ENCODE results near the gene KLF6. TPM values are rescaled to one million over a fixed set of nuclear protein-coding genes. Genes with fewer than 3 reads are reported as not detected.

The KLF6 gene
- 100 to 1,000 TPM; 147 to 155 TPM for total RNA-seq
- polyA plus RNA-seq: 100 to 1,000 TPM; 106 to 294 (median 115) TPM
- total RNA-seq: 192 to 1,214 (median 315) reads per million in 6 experiments

- H3K36me3 Mint-ChIP-seq: peaks cover 6 to 32% (median 17%) of the 10 kb centered on the region in 3 donors
- peaks cover 32 to 57% (median 38%) of the 10 kb centered on the region in 4 donors for H3K4me1 Mint-ChIP-seq
- H3K27ac Mint-ChIP-seq: peak within 1 kb of the TSS; percentile 94 to 99 (median 98)
- H3K27me3 Mint-ChIP-seq: no peaks in the 10 kb centered on the region
- peak within 1 kb of the TSS; percentile 94 to 100 (median 96) for H3K4me3 Mint-ChIP-seq
- DNase-seq: peak in 4 of 10 donors; percentile 35 to 45 (median 43)
- peaks cover 0 to 6% (median 3%) of the 10 kb centered on the region in 9 donors for H3K9me3 Mint-ChIP-seq
- POLR2A ChIA-PET: interaction anchor here (0.6 to 6.5 kb wide), 52 partner anchors 8 to 611 kb away, joined by 3 to 222 read pairs (median 5); no protein-coding TSS in a partner anchor
- ATAC-seq: peak; percentile 0 to 9
Measured at GRCh38 chr10:3784510-3785250, at the start of gene KLF6. TSS of gene KLF6 (minus strand) at chr10:3785209. CDS start at chr10:3785014, 195 bp downstream.

GRCh38 chr10:3834404-3834803 lies 49.4 kb upstream of the KLF6 start:
- no peaks in the 10 kb centered on the region for H3K36me3 Mint-ChIP-seq
- H3K9me3 Mint-ChIP-seq: no peaks in the 10 kb centered on the region
- H3K27me3 Mint-ChIP-seq: peaks cover 0 to 2% (median 0%) of the 10 kb centered on the region in 5 donors
- no peak overlapping the region for H3K4me3 Mint-ChIP-seq
- peak overlapping the region in 1 of 10 donors; percentile 3 for H3K27ac Mint-ChIP-seq
- ATAC-seq (no peak), DNase-seq (no peak)
- peaks cover under 1 to 34% (median 4%) of the 10 kb centered on the region in 4 donors for H3K4me1 Mint-ChIP-seq
- POLR2A ChIA-PET: interaction anchor here (1.1 to 1.5 kb wide), 2 partner anchors 49 to 50 kb away, joined by 5 read pairs; partner anchors contain the start of gene KLF6

- H3K27ac Mint-ChIP-seq: peak overlapping the region in 1 of 10 donors; percentile 35
- H3K4me1 Mint-ChIP-seq: peaks cover 8 to 48% (median 17%) of the 10 kb centered on the region in 4 donors
Measured at GRCh38 chr10:3833046-3833445, 48.0 kb upstream of the KLF6 start.

GRCh38 chr10:3832022-3832786 lies 47.2 kb upstream of the KLF6 start:
- POLR2A ChIA-PET: interaction anchor here (4.6 kb wide), 1 partner anchor 47 kb away, joined by 48 read pairs; the partner anchor contains the start of gene KLF6
- no peak overlapping the region for H3K27ac Mint-ChIP-seq
- peaks cover 0 to 2% (median 0%) of the 10 kb centered on the region in 9 donors for H3K9me3 Mint-ChIP-seq
- no peak overlapping the region for H3K4me3 Mint-ChIP-seq
- H3K36me3 Mint-ChIP-seq: no peaks in the 10 kb centered on the region
- ATAC-seq (no peak), DNase-seq (no peak)
- H3K27me3 Mint-ChIP-seq: no peaks in the 10 kb centered on the region
- peaks cover 11 to 51% (median 20%) of the 10 kb centered on the region in 4 donors for H3K4me1 Mint-ChIP-seq

More at GRCh38 chr10:3833046-3833445, 48.0 kb upstream of the KLF6 start:
- no peak overlapping the region for H3K4me3 Mint-ChIP-seq
- ATAC-seq: no peak
- no peaks in the 10 kb centered on the region for H3K36me3 Mint-ChIP-seq
- POLR2A ChIA-PET: no interaction called here
- DNase-seq: no peak
- peaks cover 0 to 2% (median 0%) of the 10 kb centered on the region in 9 donors for H3K9me3 Mint-ChIP-seq
- H3K27me3 Mint-ChIP-seq: peaks cover 0 to 2% (median 0%) of the 10 kb centered on the region in 5 donors

- no peaks in the 10 kb centered on the region for H3K27me3 Mint-ChIP-seq
- ATAC-seq: no peak
- no peak overlapping the region for H3K4me3 Mint-ChIP-seq
- H3K27ac Mint-ChIP-seq: no peak overlapping the region
- peaks cover 11 to 48% (median 20%) of the 10 kb centered on the region in 4 donors for H3K4me1 Mint-ChIP-seq
- POLR2A ChIA-PET: interaction anchor here (4.6 kb wide), 1 partner anchor 46 kb away, joined by 48 read pairs; the partner anchor contains the start of gene KLF6
- DNase-seq: no peak
- no peaks in the 10 kb centered on the region for H3K36me3 Mint-ChIP-seq
- peaks cover 0 to 2% (median 0%) of the 10 kb centered on the region in 9 donors for H3K9me3 Mint-ChIP-seq
Measured at GRCh38 chr10:3831608-3832007, 46.6 kb upstream of the KLF6 start.

- H3K4me3 Mint-ChIP-seq: no peak overlapping the region
- H3K4me1 Mint-ChIP-seq: peaks cover 11 to 41% (median 20%) of the 10 kb centered on the region in 4 donors
- POLR2A ChIA-PET: interaction anchor here (0.7 to 4.6 kb wide), 2 partner anchors 46 to 48 kb away, joined by 3 to 48 read pairs; partner anchors contain the start of gene KLF6
- H3K9me3 Mint-ChIP-seq: peaks cover 0 to 2% (median 0%) of the 10 kb centered on the region in 9 donors
- H3K27me3 Mint-ChIP-seq: no peaks in the 10 kb centered on the region
- ATAC-seq (no peak), DNase-seq (no peak)
- no peaks in the 10 kb centered on the region for H3K36me3 Mint-ChIP-seq
- H3K27ac Mint-ChIP-seq: peak overlapping the region in 2 of 10 donors; percentile 58 to 80
Measured at GRCh38 chr10:3830946-3831345, 45.9 kb upstream of the KLF6 start.

- peak; percentile 20 to 42 for ATAC-seq
Measured at GRCh38 chr10:3829156-3830050, 44.4 kb upstream of the KLF6 start.

GRCh38 chr10:3828404-3829155 lies 43.6 kb upstream of the KLF6 start:
- Mint-ChIP-seq H3K27ac (peak overlapping the region; percentile 84 to 95 (median 88)), H3K36me3 (no peaks in the 10 kb centered on the region), H3K4me1 (peaks cover 11 to 36% (median 20%) of the 10 kb centered on the region in 4 donors), H3K9me3 (peaks cover 0 to 2% (median 0%) of the 10 kb centered on the region in 9 donors), H3K27me3 (no peaks in the 10 kb centered on the region), H3K4me3 (peak overlapping the region; percentile 65 to 86 (median 82))
- ATAC-seq: peak; percentile 45 to 60
- POLR2A ChIA-PET: interaction anchor here (0.7 to 4.6 kb wide), 7 partner anchors 18 to 656 kb away, joined by 3 to 48 read pairs (median 4); partner anchors contain the start of genes KLF6 and PITRM1
- DNase-seq: peak in 3 of 10 donors; percentile 46 to 51 (median 50)

More at GRCh38 chr10:3829156-3830050, 44.4 kb upstream of the KLF6 start:
- Mint-ChIP-seq H3K27me3 (no peaks in the 10 kb centered on the region), H3K36me3 (no peaks in the 10 kb centered on the region), H3K9me3 (peaks cover 0 to 2% (median 0%) of the 10 kb centered on the region in 9 donors), H3K4me3 (peak overlapping the region; percentile 65 to 86 (median 82)), H3K27ac (peak overlapping the region; percentile 84 to 95 (median 88)), H3K4me1 (peaks cover 11 to 36% (median 20%) of the 10 kb centered on the region in 4 donors)
- POLR2A ChIA-PET: interaction anchor here (0.7 to 4.6 kb wide), 7 partner anchors 19 to 657 kb away, joined by 3 to 48 read pairs (median 4); partner anchors contain the start of genes KLF6 and PITRM1
- no peak for DNase-seq

GRCh38 chr10:3827768-3828403 lies 42.9 kb upstream of the KLF6 start:
- ATAC-seq: no peak
- Mint-ChIP-seq H3K27ac (peak overlapping the region; percentile 10 to 95 (median 86)), H3K4me3 (peak overlapping the region; percentile 65 to 86 (median 82)), H3K27me3 (no peaks in the 10 kb centered on the region), H3K4me1 (peaks cover 11 to 36% (median 20%) of the 10 kb centered on the region in 4 donors), H3K9me3 (peaks cover 0 to 2% (median 0%) of the 10 kb centered on the region in 9 donors), H3K36me3 (no peaks in the 10 kb centered on the region)
- POLR2A ChIA-PET: interaction anchor here (0.8 to 4.6 kb wide), 3 partner anchors 10 to 45 kb away, joined by 3 to 48 read pairs (median 7); partner anchors contain the start of gene KLF6
- no peak for DNase-seq

GRCh38 chr10:3827266-3827665 lies 42.3 kb upstream of the KLF6 start:
- peaks cover 0 to 2% (median 0%) of the 10 kb centered on the region in 9 donors for H3K9me3 Mint-ChIP-seq
- H3K4me1 Mint-ChIP-seq: peaks cover 11 to 30% (median 20%) of the 10 kb centered on the region in 4 donors
- POLR2A ChIA-PET: interaction anchor here (0.8 to 4.6 kb wide), 3 partner anchors 9 to 45 kb away, joined by 3 to 48 read pairs (median 7); partner anchors contain the start of gene KLF6
- ATAC-seq: no peak
- no peak for DNase-seq
- no peak overlapping the region for H3K4me3 Mint-ChIP-seq
- H3K27me3 Mint-ChIP-seq: no peaks in the 10 kb centered on the region
- H3K36me3 Mint-ChIP-seq: no peaks in the 10 kb centered on the region
- peak overlapping the region in 4 of 10 donors; percentile 37 to 95 (median 84) for H3K27ac Mint-ChIP-seq

Data from naive thymus-derived CD8-positive, alpha-beta T cell (primary cell).